ENCODE measurements around the gene TNFRSF14. TPM values are rescaled to one million over a fixed set of nuclear protein-coding genes. Genes with fewer than 3 reads are reported as not detected.

TNFRSF14 gene
- total and polyA plus RNA-seq, 2 of the 13 experiments (the other 11 are each of a cell fraction or from before 2014, with no cell fraction given), result 11.9 to 49.9 TPM

GRCh38 chr1:2544093-2544874, 11.9 kb upstream of the TNFRSF14 start (continued):
- TF ChIP-seq TFDP2 (CRISPR knock-in tag; IDR thresholded peaks at IDR 0.05), result no peak
- TF ChIP-seq CREBL2 (CRISPR knock-in tag; IDR thresholded peaks at IDR 0.05; ENCODE audit: borderline replicate concordance), result no peak
- no peak for TF ChIP-seq GFI1 (CRISPR knock-in tag; IDR thresholded peaks at IDR 0.05; ENCODE audit: borderline replicate concordance)
- no peak; the same call in 1 of the 2 replicates for TF ChIP-seq ZFY (CRISPR knock-in tag; IDR thresholded peaks at IDR 0.05)
- no peak for TF ChIP-seq MAF1 (CRISPR knock-in tag; IDR thresholded peaks at IDR 0.05; ENCODE audit: borderline replicate concordance)
- TF ChIP-seq ZNF343 (CRISPR knock-in tag; IDR thresholded peaks at IDR 0.05), result peak; percentile 67; the same call in 1 of the 2 replicates
- TF ChIP-seq ZNF34 (CRISPR knock-in tag; IDR thresholded peaks at IDR 0.05; ENCODE audit: borderline replicate concordance), result no peak
- no peak for TF ChIP-seq ZNF615 (CRISPR knock-in tag; IDR thresholded peaks at IDR 0.05; ENCODE audit: borderline replicate concordance)
- no peak for TF ChIP-seq TAF1 (CRISPR knock-in tag; IDR thresholded peaks at IDR 0.05)
- no peak for TF ChIP-seq AHDC1 (CRISPR knock-in tag; IDR thresholded peaks at IDR 0.05; ENCODE audit: borderline replicate concordance)
- TF ChIP-seq GPBP1L1 (CRISPR knock-in tag; IDR thresholded peaks at IDR 0.05), result no peak
- TF ChIP-seq EED (CRISPR knock-in tag; IDR thresholded peaks at IDR 0.05), result no peak
- TF ChIP-seq ZNF720 (CRISPR knock-in tag; IDR thresholded peaks at IDR 0.05), result no peak
- no peak for TF ChIP-seq SYNCRIP (IDR thresholded peaks at IDR 0.05; ENCODE audit: insufficient read depth, low read depth, low read length)
- TF ChIP-seq ZSCAN21 (CRISPR knock-in tag; IDR thresholded peaks at IDR 0.05; ENCODE audit: borderline replicate concordance), result peak; percentile 31; the same call in 1 of the 2 replicates
- peak; percentile 81; the same call in 1 of the 2 replicates for TF ChIP-seq THAP7 (CRISPR knock-in tag; IDR thresholded peaks at IDR 0.05)
- TF ChIP-seq ZNF207 (IDR thresholded peaks at IDR 0.05; ENCODE audit: borderline replicate concordance), result no peak
- TF ChIP-seq DDIT3 (CRISPR knock-in tag; IDR thresholded peaks at IDR 0.05), result no peak

Measured in HepG2 (cell line).